Measurements from ENCODE around the gene MOV10. TPM values are rescaled to one million over a fixed set of nuclear protein-coding genes. Genes with fewer than 3 reads are reported as not detected.

MOV10 gene
- total and polyA plus RNA-seq, 2 donors (not counting 1 experiment from before 2014, with no cell fraction given), result 31.0 to 46.2 TPM

- peaks cover 77% of the 10 kb centered on the region for H3K4me1 Mint-ChIP-seq
- Histone ChIP-seq H4K20me1 (ENCODE audit: control insufficient read depth, insufficient read depth, low read length, poor library complexity, severe bottlenecking) (peaks cover 98% of the 10 kb centered on the region), H3K9me3 (ENCODE audit: control extremely low read depth in 1 of 3, control insufficient read depth in 2 of 3, insufficient read depth in 1 of 3, low read length in 2 of 3) (no peaks in the 10 kb centered on the region), H3K79me2 (ENCODE audit: control insufficient read depth, insufficient read depth, low read length) (peaks cover 100% of the 10 kb centered on the region), H3K4me2 (replicated peaks; ENCODE audit: low read depth, low read length, poor library complexity, severe bottlenecking) (peak overlapping the region; percentile 3), H3K27ac (ENCODE audit: low read length in 2 of 2) (no peak overlapping the region), H3K36me3 (replicated peaks in 1 of 2; ENCODE audit: control extremely low read depth in 1 of 2, control insufficient read depth in 1 of 2, extremely low read depth in 1 of 2, insufficient read depth in 2 of 2, low read length in 1 of 2) (peaks cover 22 to 51% of the 10 kb centered on the region in 2 experiments), H3K9ac (ENCODE audit: low read length) (no peak overlapping the region), H3K4me3 (ENCODE audit: control extremely low read depth in 1 of 5, extremely low read depth in 1 of 5, insufficient read depth in 1 of 5, low read depth in 2 of 5, low read length in 4 of 5) (no peak overlapping the region), H3K4me1 (ENCODE audit: control insufficient read depth in 2 of 2, insufficient read depth in 2 of 2, low read length in 2 of 2) (peaks cover 40 to 68% of the 10 kb centered on the region in 2 donors), H3K27me3 (replicated peaks in 1 of 4; ENCODE audit: control extremely low read depth in 1 of 4, control insufficient read depth in 3 of 4, insufficient read depth in 4 of 4, low read length in 3 of 4) (no peaks in the 10 kb centered on the region), H2AFZ (ENCODE audit: insufficient read depth, low read depth, low read length, poor library complexity, severe bottlenecking) (no peak overlapping the region)
- DNase-seq, result no peak
- no CpG with 5 or more reads among the region's 2 CpGs for WGBS (ENCODE audit: insufficient coverage)
- ChIA-PET POLR2A (no interaction called here), CTCF (no interaction called here)
- H3K27me3 Mint-ChIP-seq, result no peaks in the 10 kb centered on the region
- no peaks in the 10 kb centered on the region for H3K9me3 Mint-ChIP-seq (ENCODE audit: insufficient read depth)
- no peak for TF ChIP-seq CTCF (IDR thresholded peaks at IDR 0.05)
- no peak for TF ChIP-seq EZH2 (IDR thresholded peaks at IDR 0.05; ENCODE audit: borderline replicate concordance, insufficient read depth, low read depth, low read length, poor library complexity, severe bottlenecking)
- H3K27ac Mint-ChIP-seq, result peak overlapping the region; percentile 29
- intact Hi-C loops (cut with micrococcal nuclease), result no loop called here
- ATAC-seq (ENCODE audit: low read depth), result no peak
- no peak overlapping the region for H3K4me3 Mint-ChIP-seq
These were observed 45.9 kb upstream of the MOV10 start for GRCh38 chr1:112628516-112628915.

- Histone ChIP-seq H3K27me3 (replicated peaks in 1 of 4; ENCODE audit: control extremely low read depth in 1 of 4, control insufficient read depth in 3 of 4, insufficient read depth in 4 of 4, low read length in 3 of 4) (no peaks in the 10 kb centered on the region), H3K4me3 (ENCODE audit: control extremely low read depth in 1 of 5, extremely low read depth in 1 of 5, insufficient read depth in 1 of 5, low read depth in 2 of 5, low read length in 4 of 5) (no peak overlapping the region), H3K4me1 (ENCODE audit: control insufficient read depth in 2 of 2, insufficient read depth in 2 of 2, low read length in 2 of 2) (peaks cover 39 to 73% of the 10 kb centered on the region in 2 donors), H2AFZ (ENCODE audit: insufficient read depth, low read depth, low read length, poor library complexity, severe bottlenecking) (no peak overlapping the region), H3K27ac (ENCODE audit: low read length in 2 of 2) (peak overlapping the region in 1 of 2 donors; percentile 8), H3K36me3 (replicated peaks in 1 of 2; ENCODE audit: control extremely low read depth in 1 of 2, control insufficient read depth in 1 of 2, extremely low read depth in 1 of 2, insufficient read depth in 2 of 2, low read length in 1 of 2) (peaks cover 22 to 51% of the 10 kb centered on the region in 2 experiments), H3K9ac (ENCODE audit: low read length) (no peak overlapping the region), H3K79me2 (ENCODE audit: control insufficient read depth, insufficient read depth, low read length) (peaks cover 100% of the 10 kb centered on the region), H3K9me3 (ENCODE audit: control extremely low read depth in 1 of 3, control insufficient read depth in 2 of 3, insufficient read depth in 1 of 3, low read length in 2 of 3) (no peaks in the 10 kb centered on the region), H3K4me2 (replicated peaks; ENCODE audit: low read depth, low read length, poor library complexity, severe bottlenecking) (peak overlapping the region; percentile 24), H4K20me1 (ENCODE audit: control insufficient read depth, insufficient read depth, low read length, poor library complexity, severe bottlenecking) (peaks cover 99% of the 10 kb centered on the region)
- H3K27me3 Mint-ChIP-seq, result no peaks in the 10 kb centered on the region
- no peaks in the 10 kb centered on the region for H3K9me3 Mint-ChIP-seq (ENCODE audit: insufficient read depth)
- H3K4me3 Mint-ChIP-seq, result peak overlapping the region; percentile 17
- peaks cover 80% of the 10 kb centered on the region for H3K4me1 Mint-ChIP-seq
- ATAC-seq (ENCODE audit: low read depth) (no peak), DNase-seq (no peak)
- CTCF ChIA-PET, result interaction anchor here (1.0 kb wide), 1 partner anchor 24 kb away, joined by 3 read pairs; no protein-coding TSS in a partner anchor
- intact Hi-C loops (cut with micrococcal nuclease), result no loop called here
- POLR2A ChIA-PET, result no interaction called here
- no peak overlapping the region for H3K27ac Mint-ChIP-seq
- TF ChIP-seq CTCF (IDR thresholded peaks at IDR 0.05) (no peak), EZH2 (IDR thresholded peaks at IDR 0.05; ENCODE audit: borderline replicate concordance, insufficient read depth, low read depth, low read length, poor library complexity, severe bottlenecking) (no peak)
These were observed 45.2 kb upstream of the MOV10 start for GRCh38 chr1:112629256-112629655.
